Measurements from ENCODE around the gene COG2. TPM values are rescaled to one million over a fixed set of nuclear protein-coding genes. Genes with fewer than 3 reads are reported as not detected.

COG2 gene
- total and polyA plus RNA-seq, 2 of the 13 experiments (the other 11 are each of a cell fraction or from before 2014, with no cell fraction given), result 16.8 to 36.3 TPM

- ChIA-PET POLR2A (no interaction called here), CTCF (ENCODE audit: low intra/inter-chr PET ratio, low total read pairs) (no interaction called here)
- no peaks in the 10 kb centered on the region for H3K9me3 ChIP-seq (ENCODE audit: low read length)
- DNase-seq (ENCODE audit: low spot score) (no peak), ATAC-seq (no peak), FAIRE-seq (no peak)
- peak overlapping the region; percentile 37 for H3K4me2 ChIP-seq (ENCODE audit: low read depth, low read length)
- H3K9ac ChIP-seq (ENCODE audit: insufficient read depth, low read depth, low read length), result no peak overlapping the region
- 50% methylated on average over 7 of the region's 7 CpGs for WGBS (ENCODE audit: low lambda C conversion rate)
- intact Hi-C loops (cut with micrococcal nuclease; ENCODE audit: unreplicated experiment), result no loop called here
- no peaks in the 10 kb centered on the region; a peak in 1 of 5 replicates for H3K27me3 ChIP-seq (ENCODE audit: control insufficient read depth in 1 of 2, insufficient read depth in 2 of 2, low read length in 2 of 2)
- H3K27ac ChIP-seq (ENCODE audit: extremely low read length, insufficient read depth, low read length), result no peak overlapping the region
- no TSS peak for BruUV-seq (replicated peaks)
- H3K79me2 ChIP-seq (ENCODE audit: insufficient read depth, low read length), result no peaks in the 10 kb centered on the region
- H3K4me1 ChIP-seq (ENCODE audit: insufficient read depth, low read length), result peaks cover 22% of the 10 kb centered on the region
- no peaks in the 10 kb centered on the region for H4K20me1 ChIP-seq (ENCODE audit: insufficient read depth, low read length)
- TF ChIP-seq, protein P1, sequence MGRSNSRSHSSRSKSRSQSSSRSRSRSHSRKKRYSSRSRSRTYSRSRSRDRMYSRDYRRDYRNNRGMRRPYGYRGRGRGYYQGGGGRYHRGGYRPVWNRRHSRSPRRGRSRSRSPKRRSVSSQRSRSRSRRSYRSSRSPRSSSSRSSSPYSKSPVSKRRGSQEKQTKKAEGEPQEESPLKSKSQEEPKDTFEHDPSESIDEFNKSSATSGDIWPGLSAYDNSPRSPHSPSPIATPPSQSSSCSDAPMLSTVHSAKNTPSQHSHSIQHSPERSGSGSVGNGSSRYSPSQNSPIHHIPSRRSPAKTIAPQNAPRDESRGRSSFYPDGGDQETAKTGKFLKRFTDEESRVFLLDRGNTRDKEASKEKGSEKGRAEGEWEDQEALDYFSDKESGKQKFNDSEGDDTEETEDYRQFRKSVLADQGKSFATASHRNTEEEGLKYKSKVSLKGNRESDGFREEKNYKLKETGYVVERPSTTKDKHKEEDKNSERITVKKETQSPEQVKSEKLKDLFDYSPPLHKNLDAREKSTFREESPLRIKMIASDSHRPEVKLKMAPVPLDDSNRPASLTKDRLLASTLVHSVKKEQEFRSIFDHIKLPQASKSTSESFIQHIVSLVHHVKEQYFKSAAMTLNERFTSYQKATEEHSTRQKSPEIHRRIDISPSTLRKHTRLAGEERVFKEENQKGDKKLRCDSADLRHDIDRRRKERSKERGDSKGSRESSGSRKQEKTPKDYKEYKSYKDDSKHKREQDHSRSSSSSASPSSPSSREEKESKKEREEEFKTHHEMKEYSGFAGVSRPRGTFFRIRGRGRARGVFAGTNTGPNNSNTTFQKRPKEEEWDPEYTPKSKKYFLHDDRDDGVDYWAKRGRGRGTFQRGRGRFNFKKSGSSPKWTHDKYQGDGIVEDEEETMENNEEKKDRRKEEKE (IDR thresholded peaks at IDR 0.05), result no peak
- TF ChIP-seq MIER3 (CRISPR knock-in tag; IDR thresholded peaks at IDR 0.05; ENCODE audit: borderline replicate concordance) (no peak), ATF2 (CRISPR knock-in tag; IDR thresholded peaks at IDR 0.05) (no peak), DNMT3B (CRISPR knock-in tag; conservative IDR thresholded peaks at IDR 0.05) (no peak), SIN3A (IDR thresholded peaks at IDR 0.05; ENCODE audit: borderline replicate concordance, low read depth, low read length) (no peak)
- H3K4me3 ChIP-seq (replicated peaks in 1 of 3; ENCODE audit: insufficient read depth in 1 of 3, low read depth in 2 of 3, low read length in 3 of 3), result no peak overlapping the region
- in situ Hi-C loops (cut with HindIII; ENCODE audit: extremely low pct_ligation_motif_present, low pct_unique_long_range_greater_than_20kb), result no loop called here
- no peak overlapping the region for H2AFZ ChIP-seq (ENCODE audit: low read length)
- H3K36me3 ChIP-seq (replicated peaks in 1 of 2; ENCODE audit: control insufficient read depth in 1 of 2, insufficient read depth in 2 of 2, low read length in 2 of 2), result no peaks in the 10 kb centered on the region
Measured at GRCh38 chr1:230611128-230611877, 31.0 kb upstream of the COG2 start.
